Measurements from ENCODE around the gene ZNF629.

- TF ChIP-seq, protein P1, sequence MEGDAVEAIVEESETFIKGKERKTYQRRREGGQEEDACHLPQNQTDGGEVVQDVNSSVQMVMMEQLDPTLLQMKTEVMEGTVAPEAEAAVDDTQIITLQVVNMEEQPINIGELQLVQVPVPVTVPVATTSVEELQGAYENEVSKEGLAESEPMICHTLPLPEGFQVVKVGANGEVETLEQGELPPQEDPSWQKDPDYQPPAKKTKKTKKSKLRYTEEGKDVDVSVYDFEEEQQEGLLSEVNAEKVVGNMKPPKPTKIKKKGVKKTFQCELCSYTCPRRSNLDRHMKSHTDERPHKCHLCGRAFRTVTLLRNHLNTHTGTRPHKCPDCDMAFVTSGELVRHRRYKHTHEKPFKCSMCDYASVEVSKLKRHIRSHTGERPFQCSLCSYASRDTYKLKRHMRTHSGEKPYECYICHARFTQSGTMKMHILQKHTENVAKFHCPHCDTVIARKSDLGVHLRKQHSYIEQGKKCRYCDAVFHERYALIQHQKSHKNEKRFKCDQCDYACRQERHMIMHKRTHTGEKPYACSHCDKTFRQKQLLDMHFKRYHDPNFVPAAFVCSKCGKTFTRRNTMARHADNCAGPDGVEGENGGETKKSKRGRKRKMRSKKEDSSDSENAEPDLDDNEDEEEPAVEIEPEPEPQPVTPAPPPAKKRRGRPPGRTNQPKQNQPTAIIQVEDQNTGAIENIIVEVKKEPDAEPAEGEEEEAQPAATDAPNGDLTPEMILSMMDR (conservative IDR thresholded peaks at IDR 0.05; ENCODE audit: low read length), result no peak
- no peak for TF ChIP-seq EZH2phosphoT487 (IDR thresholded peaks at IDR 0.05; ENCODE audit: borderline replicate concordance, low read depth, low read length)
These were observed 40.3 kb downstream of the ZNF629 start for GRCh38 chr16:30746638-30747175.

All from OCI-LY7 (cell line).